ENCODE results near the gene STX10.
A peak's percentile ranks its signal among the peaks of the same experiment; 100 is the strongest.

STX10 gene

DNA sequence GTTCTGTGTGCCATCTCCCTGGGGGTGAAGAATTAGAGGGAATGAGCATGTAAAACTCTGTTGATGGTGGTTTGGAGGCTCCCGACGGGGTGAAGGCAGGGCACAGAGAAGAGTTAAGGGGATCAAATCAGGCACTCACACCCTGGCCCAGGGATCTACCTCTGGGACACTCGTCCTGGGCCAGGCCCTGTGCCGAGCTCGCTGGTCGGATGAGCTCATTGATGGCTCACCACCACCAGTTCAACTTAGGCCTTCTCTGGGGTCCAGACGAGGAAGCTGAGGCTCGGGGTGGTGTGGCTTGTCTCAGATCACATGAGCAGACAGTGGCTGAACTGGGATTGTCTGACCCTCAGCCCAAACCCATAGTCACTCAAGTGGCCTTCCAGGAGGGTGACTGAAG, 30.5 kb downstream of the STX10 start:
- no peak for DNase-seq (ENCODE audit: low read depth)

DNA sequence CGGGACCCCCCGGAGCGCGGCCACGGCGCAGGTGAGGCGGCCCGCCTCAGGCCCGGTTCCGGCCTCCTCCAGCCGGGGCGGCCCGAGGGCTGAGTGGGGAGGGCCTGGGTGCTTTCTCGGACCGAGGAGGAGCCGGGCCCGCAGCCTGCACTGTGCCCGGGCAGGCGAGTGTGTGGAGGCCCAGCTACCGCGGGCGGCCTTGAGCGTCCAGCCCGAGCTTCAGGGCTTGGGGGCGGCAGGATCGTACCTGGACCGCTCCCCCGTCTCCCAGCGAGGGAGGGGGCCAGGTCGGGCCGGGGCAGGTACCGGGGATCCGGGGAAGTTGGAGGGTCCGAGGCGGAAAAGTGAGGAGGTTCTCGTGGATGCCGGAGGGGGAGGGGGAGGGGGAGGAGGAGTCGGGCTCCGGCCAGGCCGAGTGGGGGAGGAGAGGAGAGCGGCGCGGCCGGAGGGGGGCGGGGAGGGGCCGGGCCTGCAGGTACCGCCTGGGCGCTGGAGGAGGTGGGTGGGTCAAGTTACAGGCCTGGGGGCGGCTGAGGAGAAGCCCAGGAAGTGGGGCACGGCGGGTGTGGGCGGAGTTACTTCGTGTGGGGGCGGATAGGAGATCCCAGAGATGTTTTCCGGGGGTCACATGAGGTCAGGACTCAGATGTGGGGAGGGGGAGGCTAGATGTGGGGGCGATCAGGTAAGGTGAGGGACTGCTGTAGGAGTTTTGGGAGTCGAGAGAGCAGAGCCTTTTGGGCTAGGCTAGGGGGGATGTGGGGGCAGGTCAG, 31.6 kb downstream of the STX10 start:
- peak; percentile 83 for DNase-seq (ENCODE audit: low read depth)

DNA sequence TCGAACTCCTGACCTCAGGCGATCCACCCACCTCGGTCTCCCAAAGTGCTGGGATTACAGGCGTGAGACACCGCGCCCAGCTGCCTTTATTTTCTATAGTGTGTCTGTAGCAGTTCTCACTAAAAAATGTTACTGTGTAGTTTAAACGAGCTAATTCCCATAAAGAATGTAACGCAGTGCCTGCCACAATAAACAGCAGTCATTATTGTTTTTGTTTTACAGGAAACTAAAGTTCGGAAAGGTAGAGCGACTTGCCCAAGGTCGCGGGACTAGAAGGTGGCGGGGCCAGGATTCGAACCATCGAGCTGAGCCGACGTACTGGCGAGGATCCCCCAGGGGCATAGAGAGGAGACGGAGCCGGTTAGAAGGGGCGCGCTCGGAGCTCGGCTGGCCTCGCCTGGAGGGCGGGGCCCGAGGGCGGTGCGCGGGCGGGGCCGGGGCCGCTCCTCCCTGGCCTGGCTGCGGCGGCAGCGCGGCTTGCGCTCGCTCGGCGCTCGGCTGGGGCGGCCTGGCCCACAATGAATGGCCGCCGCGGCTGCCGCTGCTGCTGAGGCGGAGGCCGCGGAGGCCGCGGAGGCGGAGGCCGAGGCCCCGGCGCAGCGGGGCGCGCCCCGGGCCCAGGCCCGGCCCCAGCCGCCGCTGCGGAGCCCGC, 32.3 kb downstream of the STX10 start, which contains the start of gene NACC1:
TSS of gene NACC1 (plus strand) at position 493 of the 652 bp plus-strand sequence. CDS start 16,944 bp downstream, outside the sequence.
- peak; percentile 77 for DNase-seq (ENCODE audit: low read depth)

DNA sequence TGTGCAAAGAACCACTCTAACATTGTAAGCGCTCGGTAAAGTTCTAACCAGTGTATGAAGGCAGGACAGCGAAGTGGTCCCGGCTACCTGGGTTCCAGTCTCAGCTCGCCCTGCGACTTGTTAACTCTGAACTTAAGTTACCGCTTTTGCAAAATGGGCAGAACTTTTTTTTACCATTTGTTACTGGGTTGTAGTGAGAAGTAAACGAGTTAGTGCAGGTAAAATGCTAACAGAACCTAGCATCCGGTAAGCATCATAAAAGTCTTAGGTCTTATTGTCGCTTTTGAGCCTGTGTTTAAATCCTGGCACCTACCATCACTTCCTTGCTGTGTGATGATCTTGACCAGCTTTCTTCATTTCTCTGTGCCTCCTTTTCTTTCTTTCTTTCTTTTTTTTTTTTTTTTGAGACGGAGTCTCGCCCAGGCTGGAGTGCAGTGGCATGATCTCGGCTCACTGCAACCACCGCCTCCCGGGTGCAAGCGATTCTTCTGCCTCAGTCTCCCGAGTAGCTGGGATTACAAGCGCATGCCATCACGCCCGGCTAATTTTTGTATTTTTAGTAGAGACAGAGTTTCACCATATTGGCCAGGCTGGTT, 32.9 kb downstream of the STX10 start:
- DNase-seq (ENCODE audit: low read depth), result no peak

DNA sequence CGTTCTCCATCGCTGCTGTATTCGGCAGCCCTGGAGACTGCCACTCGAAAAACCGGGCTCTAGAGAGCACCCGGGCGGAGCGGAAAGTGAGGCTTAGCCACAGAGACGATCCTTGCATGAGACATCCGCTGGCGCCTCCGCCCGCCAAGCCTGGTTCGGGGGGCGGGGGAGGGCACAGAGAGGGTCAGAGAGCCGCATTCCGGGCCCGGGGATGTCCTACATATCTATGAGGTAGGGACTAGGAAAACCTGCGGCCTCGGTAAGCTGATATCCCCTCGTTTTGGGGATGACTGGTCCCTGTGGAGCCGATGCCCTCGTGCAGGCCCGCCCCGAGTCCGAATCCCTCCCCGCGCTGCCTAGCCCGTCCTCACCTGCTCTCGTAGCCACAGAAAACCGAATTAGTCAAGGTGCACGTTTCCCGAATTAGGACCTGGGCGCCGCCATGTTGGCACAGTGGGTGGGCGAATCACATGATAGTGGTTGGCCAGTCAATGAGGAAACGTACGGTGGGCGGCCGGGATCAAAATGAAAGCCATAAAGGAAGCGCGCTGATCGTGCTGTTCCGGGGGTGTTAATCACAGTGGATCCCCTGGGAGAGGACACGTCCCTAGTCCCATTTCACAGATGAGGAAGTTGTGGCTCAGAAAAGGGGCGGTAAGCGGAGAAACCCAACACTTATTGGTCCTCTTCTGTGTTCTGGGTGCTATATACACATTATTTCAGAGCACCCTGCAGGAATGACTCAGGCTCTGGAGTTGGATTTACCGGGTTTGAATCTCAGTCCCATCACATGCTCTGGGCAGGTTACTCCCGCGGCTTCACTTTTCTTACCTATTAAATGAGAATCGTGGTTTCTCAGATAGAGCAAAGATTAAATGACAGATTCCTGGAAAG, 33.6 kb downstream of the STX10 start, which contains the start of gene TRMT1:
TSS of gene TRMT1 (minus strand) at position 459 of the 894 bp plus-strand sequence. CDS start at position 118, 341 bp downstream.
- peak; percentile 94 for DNase-seq (ENCODE audit: low read depth)

DNA sequence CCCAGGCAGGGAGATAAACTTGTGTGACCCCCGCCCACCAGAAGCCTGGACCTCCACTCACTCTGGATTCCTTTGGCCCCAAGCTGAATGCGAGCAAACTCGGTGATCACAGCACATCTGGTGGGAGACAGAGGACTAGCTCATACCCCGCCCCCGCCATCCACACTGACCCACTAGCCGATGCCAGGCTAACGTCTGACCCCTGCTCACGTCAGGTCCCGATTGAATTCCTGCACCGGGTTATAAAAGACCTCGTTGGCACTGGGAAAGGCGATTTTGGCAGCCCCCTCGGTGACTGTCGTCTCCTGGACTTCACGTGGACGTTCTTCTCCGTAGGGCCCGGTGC, 34.3 kb downstream of the STX10 start:
- DNase-seq (ENCODE audit: low read depth), result no peak

DNA sequence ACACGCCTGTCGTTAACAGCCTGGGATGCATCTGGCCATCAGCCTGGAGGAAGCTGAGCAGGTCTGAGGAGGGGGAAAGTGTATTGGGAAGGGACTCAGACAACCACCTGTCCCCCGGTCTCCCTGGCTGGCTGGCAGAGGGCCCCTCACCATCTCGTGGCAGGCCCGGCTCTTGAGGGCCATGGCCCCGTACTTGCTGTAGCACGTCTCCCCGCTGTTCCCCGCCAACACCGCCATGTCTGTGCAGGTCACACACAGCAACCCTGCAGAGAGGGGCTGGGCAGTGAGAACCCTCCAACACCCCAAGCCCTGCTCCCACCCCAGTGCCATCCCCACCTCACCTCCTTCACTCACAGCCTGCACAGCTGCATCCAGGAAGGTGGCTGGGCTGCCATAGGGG, 37.6 kb downstream of the STX10 start:
- DNase-seq (ENCODE audit: low read depth), result no peak

DNA sequence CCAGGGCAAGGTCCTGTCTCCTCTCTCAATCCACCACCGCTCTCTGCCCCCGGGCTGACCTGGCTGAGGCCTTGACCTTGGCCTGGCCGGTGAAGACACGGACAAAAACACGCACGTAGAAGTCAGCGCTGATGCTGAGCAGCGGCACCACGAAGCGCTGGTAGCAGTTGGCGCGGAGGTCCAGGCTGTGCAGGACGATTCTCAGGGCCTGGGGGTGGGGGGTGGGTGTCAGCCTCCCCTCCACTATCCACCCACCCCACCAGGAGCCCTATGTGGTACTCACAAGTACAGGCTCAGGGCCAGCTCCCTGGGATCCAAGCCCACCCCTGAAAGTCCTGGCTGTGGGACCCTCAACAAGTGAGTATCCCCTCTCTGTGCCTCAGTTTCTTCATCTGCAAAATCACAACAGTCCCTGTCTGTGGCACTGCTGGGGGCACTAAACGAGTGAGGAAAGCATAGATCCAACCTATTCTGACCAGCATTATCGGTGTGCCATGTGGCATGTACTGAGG, 40.0 kb downstream of the STX10 start:
- no peak for DNase-seq (ENCODE audit: low read depth)

DNA sequence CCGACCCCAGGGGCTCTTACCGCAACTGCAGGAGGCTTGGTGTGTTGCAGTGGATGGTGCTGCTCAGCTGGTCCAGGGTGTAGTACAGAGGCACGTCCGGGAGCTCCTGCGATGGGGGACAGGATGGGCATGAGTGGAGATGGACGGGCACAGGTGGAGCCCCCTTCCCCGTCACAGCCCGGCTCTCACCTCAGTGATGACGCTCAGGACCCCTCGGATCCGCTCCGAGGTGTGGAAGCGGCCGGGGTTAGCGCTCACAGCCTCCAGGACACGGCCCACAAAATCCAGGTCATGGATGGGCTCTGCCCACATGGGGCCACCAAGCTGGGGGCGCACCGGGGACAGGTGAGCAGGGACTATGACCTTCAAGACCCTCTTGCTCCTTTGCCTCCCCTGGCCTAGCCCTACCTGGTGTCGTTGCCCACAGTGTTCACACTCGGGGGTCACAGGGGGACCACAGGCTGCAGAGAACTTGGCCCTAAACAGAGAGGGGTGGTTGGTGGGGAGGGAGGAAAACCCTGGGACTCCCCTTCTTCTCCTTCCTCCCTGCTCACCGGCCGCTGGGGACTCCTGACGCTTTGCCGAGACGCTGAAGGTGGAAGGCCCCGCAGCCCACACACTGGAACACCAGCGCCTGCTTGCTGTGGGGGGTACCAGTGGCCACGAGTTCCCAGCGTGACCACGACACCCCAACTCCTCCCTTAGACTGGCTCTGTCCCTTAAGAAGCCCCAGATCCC, 40.6 kb downstream of the STX10 start:
- no peak for DNase-seq (ENCODE audit: low read depth)

DNA sequence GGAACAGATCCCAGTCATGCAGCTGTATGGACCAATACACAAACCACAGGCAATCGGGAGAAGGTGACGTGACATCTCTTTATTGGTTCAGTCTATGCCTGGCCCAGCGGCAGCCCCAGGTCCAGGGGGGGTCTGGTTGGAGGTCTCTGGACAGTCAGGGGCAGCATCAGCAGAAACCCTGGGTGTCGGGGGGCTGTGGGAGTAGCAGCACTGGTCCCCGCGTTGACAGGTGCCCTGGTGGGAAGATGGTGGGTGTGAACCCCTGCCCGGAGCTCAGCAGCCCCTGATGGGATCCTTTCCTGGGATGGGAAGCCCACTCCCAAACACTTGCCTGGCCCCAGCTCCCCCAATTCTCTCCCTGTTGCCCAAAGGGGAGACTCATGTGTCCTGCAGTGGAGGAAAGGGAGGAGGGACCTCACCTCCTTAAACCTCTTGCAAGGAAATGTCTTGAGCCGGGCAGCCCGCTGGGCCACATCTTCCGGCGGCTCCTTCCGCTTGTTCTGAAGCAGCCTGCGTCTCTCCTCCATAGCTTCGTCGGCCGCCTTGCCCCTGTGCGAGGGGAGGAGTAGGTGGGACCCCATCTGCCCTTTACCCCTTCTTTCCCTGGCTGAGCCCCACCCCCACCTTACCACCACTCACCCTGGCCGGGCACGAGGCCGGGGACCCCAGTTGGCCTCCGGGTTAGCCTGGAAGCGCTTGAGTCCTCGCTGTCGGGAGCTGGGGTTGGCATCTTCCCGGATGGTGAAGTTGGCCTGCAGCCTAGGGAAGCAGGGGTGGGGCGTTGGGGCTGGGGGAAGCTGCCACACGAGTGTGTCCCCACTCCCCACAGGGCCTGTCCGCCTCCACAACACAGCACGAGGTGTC, 45.1 kb downstream of the STX10 start:
- peak; percentile 69 for DNase-seq (ENCODE audit: low read depth)

DNA sequence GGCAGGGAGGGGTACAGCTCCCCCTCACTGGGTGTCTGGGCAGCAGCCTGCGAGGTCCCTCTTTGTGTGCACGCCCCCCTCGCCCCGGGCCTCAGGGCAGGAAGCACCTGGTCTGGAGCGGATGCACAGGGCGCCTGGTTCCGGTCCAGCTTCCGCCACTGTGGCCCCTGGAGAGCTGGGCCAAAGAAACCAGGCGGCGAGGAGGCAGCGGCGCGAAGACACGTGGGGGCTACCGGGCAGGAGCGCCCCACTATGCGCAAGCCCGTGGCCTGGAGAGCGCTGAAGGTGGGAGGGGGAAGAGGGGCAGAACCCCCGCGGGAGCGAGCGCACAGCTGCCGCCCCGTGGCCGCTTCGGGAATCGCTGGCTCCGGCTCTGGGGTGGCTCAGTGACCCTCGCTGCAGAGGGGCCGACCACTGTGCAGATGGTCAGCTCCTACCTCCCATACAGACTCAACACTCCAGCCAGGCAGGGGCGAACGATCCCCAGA, 45.8 kb downstream of the STX10 start:
- peak; percentile 97 for DNase-seq (ENCODE audit: low read depth)

DNA sequence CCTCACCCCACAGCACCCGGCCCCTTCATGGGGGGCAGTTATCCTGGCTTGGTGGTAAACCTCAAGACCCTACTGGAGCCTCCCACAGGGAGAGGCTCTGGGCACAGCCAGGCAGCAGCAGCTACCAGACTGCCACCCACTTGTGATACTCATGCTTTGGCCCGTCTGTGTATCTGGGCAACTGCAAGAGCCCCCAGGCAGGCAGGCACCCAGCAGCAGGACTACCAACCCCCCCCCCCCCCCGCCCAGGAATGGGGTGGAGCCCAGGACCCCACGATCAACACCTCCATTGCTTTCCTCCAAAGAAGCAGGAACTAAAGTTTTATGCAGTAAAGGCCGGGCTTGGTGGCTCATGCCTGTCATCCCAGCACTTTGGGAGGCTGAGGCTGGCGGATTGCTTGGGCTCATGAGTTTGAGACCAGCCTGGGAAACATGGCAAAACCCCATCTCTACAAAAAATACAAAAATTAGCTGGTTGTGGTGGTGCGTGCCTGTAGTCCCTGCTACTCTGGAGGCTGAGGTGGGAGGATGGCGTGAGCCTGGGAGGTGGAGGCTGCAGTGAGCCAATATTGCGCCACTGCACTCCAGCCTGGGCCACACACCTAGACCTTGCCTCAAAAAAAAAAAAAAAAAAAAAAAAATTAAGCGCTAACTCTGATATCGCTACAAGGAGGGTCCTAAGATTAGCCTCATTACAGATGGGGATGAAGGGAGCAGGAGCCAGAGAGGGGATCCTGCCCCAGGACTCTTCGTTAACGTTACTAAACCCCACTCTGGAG, 46.4 kb downstream of the STX10 start:
- peak; percentile 70 for DNase-seq (ENCODE audit: low read depth)

DNA sequence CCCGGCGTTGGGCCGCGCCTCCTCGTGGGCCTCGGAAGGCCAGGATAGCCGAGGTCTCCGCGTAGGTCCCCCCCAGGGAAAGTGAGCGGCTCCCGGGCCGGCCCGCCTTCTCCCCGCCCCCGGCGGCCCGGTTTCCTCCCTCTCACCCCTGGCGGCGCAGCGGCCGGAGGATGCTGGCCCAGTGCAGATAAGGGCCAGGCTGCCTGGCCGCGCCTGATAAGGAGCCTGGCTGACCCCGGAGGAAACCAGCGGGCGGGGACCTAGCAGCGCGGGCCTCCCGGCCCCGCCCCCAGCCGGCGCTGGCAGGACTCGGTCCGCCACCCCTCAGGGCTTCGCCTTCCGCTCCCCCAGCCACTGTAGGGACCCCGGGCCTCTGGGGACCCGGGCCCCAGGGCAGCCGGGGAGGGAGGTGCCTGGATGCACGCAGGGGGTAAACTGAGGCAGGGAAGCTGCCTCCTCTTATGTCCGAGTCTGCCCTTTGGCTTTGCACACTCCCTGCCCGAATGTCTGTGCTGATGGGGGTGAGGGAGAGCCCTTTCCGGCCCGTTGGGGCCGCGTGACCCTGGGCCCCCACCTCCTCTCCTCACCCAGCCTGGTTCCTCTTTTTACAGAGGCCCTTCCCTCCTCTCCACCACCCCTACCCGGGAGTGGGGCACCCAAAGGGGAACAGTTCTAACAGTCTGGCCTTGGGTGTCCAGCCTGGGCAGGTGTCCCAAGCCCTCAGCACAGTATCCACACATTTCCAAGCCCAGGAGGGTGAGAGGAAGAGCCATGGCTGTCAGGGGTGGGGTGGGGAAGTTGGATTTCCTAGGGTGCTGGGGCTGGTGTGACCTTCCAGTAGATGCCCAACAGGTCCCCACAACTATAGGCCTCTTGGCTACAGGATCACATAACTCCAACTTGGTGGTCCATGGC, 47.3 kb downstream of the STX10 start, which contains the start of gene LYL1:
TSS of gene LYL1 (minus strand) at position 193 of the 915 bp plus-strand sequence. CDS start 1,687 bp downstream, outside the sequence.
- DNase-seq (ENCODE audit: low read depth), result peak; percentile 98

DNA sequence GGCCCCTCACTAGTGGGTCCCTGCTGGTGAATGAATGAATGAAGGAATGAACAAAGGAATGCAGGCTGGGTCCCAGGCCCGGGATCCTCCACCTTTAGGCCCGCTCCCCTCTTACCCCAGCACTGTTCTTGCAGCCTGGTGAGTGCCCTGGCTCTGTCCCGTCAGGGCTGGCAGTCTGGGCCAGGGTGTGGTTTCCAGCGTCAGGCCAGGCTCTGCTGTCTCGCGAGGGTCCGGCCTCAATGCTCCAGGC, 47.8 kb downstream of the STX10 start:
- no peak for DNase-seq (ENCODE audit: low read depth)

DNA sequence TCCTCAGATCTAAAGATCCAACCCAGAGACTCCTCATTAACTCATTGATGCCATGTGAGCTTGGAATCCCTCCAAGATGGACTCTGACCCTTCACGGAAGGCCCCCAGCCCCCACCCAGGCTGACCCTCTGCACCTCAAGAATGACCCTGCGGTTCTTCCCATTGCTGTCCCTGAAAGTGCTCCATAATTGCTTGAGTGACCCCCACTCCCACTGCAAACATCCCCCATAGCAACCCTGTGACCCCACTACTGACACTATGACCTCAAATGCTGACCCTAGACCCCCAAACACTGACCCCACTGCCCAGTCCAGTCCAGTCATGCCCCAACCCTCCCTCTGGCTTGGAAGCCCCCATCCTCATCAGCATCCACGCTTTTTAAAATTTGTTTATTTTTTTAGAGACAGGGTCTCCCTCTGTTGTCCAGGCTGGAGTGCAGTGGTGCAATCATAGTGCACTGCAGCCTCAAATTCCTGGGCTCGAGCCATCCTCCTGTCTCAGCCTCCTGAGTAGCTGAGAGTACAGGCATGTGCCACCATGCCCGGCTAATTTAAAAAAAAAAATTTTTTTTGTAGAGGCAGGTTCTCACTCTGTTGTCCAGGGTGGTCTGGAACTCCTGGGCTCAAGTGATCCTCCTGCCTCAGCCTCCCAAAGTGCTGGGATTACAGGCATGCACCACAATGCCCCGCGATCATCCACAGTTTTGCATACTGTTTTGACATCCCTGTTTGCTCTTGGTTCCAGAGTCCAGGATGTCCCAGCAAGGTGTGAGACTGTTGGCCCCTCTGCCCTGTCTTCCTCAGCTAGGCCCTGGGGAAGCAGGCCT, 48.4 kb downstream of the STX10 start:
- no peak for DNase-seq (ENCODE audit: low read depth)

DNA sequence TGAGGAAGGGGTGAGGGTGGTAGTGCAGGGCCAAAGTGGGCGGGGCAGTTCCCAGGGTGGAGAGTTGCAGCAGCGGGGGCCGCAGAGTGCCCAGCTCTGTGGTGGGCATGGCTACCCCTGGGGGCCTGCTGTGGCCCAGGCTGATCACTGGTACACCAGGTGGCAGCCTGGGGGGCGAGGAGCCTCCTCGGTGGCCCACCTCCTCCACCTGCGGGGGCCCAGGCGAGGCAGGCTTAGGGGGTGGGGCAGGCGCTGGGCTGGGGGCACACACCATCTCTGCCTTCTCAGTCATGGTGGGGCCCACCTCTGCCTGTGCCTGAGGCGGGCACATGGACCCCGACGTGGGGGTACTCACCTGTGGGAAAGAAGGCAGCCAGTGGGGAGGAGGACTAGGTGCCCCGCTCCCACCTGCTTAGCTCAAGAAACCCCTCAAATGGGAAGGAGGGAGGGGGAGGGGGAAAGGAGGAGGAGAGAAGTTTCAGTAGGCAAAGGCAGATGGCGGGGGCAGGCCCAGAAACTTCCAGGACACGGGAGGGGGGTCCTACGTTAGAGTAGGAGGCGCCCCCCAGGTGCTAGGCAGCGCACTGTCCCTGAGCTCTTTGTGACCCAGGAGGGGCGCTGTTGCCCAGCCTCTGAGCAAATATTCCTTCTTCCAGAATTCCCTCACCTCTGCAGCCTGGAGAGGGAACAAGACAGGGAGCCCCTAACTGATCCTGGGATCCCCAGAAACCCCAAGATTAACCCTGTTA, 49.2 kb downstream of the STX10 start:
- peak; percentile 76 for DNase-seq (ENCODE audit: low read depth)

All from CMK (cell line).